ENCODE data around the gene GALP. TPM values are rescaled to one million over a fixed set of nuclear protein-coding genes. Genes with fewer than 3 reads are reported as not detected.

GALP gene
- total RNA-seq, 2 experiments from 2014 or later: not detected

- DNase-seq: no peak
- peaks cover 14% of the 10 kb centered on the region for H3K4me1 Mint-ChIP-seq
- H3K27ac Mint-ChIP-seq: peak overlapping the region; percentile 62
- POLR2A ChIA-PET: no interaction called here
- H3K9me3 Mint-ChIP-seq: peaks cover 3% of the 10 kb centered on the region
- H3K4me3 Mint-ChIP-seq: no peak overlapping the region
- ATAC-seq (ENCODE audit: low read depth): no peak
- no peaks in the 10 kb centered on the region for H3K27me3 Mint-ChIP-seq
- H3K36me3 Mint-ChIP-seq: peaks cover 19% of the 10 kb centered on the region
Observed at GRCh38 chr19:56153507-56153906, 22.3 kb upstream of the GALP start.

GRCh38 chr19:56155124-56155687 is 20.6 kb upstream of the GALP start:
- H3K27me3 Mint-ChIP-seq: no peaks in the 10 kb centered on the region
- H3K27ac Mint-ChIP-seq: no peak overlapping the region
- no peak for ATAC-seq (ENCODE audit: low read depth)
- no peak overlapping the region for H3K4me3 Mint-ChIP-seq
- H3K36me3 Mint-ChIP-seq: peaks cover 16% of the 10 kb centered on the region
- H3K9me3 Mint-ChIP-seq: peaks cover 2% of the 10 kb centered on the region
- POLR2A ChIA-PET: no interaction called here
- DNase-seq: no peak
- H3K4me1 Mint-ChIP-seq: peaks cover 14% of the 10 kb centered on the region

- no peak overlapping the region for H3K4me3 Mint-ChIP-seq
- H3K4me1 Mint-ChIP-seq: peaks cover 14% of the 10 kb centered on the region
- ATAC-seq (ENCODE audit: low read depth) (no peak), DNase-seq (no peak)
- POLR2A ChIA-PET: interaction anchor here (1.5 kb wide), 1 partner anchor 36 kb away, joined by 4 read pairs; the partner anchor contains the start of gene ZNF787
- no peak overlapping the region for H3K27ac Mint-ChIP-seq
- H3K27me3 Mint-ChIP-seq: no peaks in the 10 kb centered on the region
- H3K9me3 Mint-ChIP-seq: peaks cover 2% of the 10 kb centered on the region
- H3K36me3 Mint-ChIP-seq: peaks cover 14% of the 10 kb centered on the region
Observed at GRCh38 chr19:56156768-56157167, 19.0 kb upstream of the GALP start.

GRCh38 chr19:56158170-56158757 is 17.5 kb upstream of the GALP start:
- ATAC-seq (ENCODE audit: low read depth) (no peak), DNase-seq (no peak)
- Mint-ChIP-seq H3K4me3 (no peak overlapping the region), H3K36me3 (peaks cover 17% of the 10 kb centered on the region), H3K9me3 (peaks cover 2% of the 10 kb centered on the region), H3K27me3 (no peaks in the 10 kb centered on the region), H3K4me1 (peaks cover 13% of the 10 kb centered on the region), H3K27ac (no peak overlapping the region)
- POLR2A ChIA-PET: interaction anchor here (1.5 kb wide), 1 partner anchor 37 kb away, joined by 4 read pairs; the partner anchor contains the start of gene ZNF787

GRCh38 chr19:56159009-56159559 is 16.7 kb upstream of the GALP start:
- no peak overlapping the region for H3K27ac Mint-ChIP-seq
- DNase-seq: no peak
- H3K36me3 Mint-ChIP-seq: peaks cover 13% of the 10 kb centered on the region

GRCh38 chr19:56159622-56160271 is 16.1 kb upstream of the GALP start:
- Mint-ChIP-seq H3K9me3 (peaks cover 2% of the 10 kb centered on the region), H3K4me1 (peaks cover 11% of the 10 kb centered on the region), H3K27ac (no peak overlapping the region), H3K4me3 (no peak overlapping the region), H3K36me3 (peaks cover 13% of the 10 kb centered on the region), H3K27me3 (no peaks in the 10 kb centered on the region)
- ATAC-seq (ENCODE audit: low read depth) (no peak), DNase-seq (no peak)
- POLR2A ChIA-PET: interaction anchor here (0.6 kb wide), 1 partner anchor 89 kb away, joined by 4 read pairs; no protein-coding TSS in a partner anchor

More at GRCh38 chr19:56159009-56159559, 16.7 kb upstream of the GALP start:
- peaks cover 9% of the 10 kb centered on the region for H3K4me1 Mint-ChIP-seq
- POLR2A ChIA-PET: no interaction called here
- peaks cover 2% of the 10 kb centered on the region for H3K9me3 Mint-ChIP-seq
- no peaks in the 10 kb centered on the region for H3K27me3 Mint-ChIP-seq
- no peak for ATAC-seq (ENCODE audit: low read depth)
- H3K4me3 Mint-ChIP-seq: no peak overlapping the region

GRCh38 chr19:56161534-56161933 is 14.3 kb upstream of the GALP start:
- ATAC-seq (ENCODE audit: low read depth) (no peak), DNase-seq (no peak)
- peaks cover 13% of the 10 kb centered on the region for H3K36me3 Mint-ChIP-seq
- peaks cover 11% of the 10 kb centered on the region for H3K4me1 Mint-ChIP-seq
- no peak overlapping the region for H3K4me3 Mint-ChIP-seq
- H3K27ac Mint-ChIP-seq: no peak overlapping the region
- H3K27me3 Mint-ChIP-seq: no peaks in the 10 kb centered on the region
- peaks cover 2% of the 10 kb centered on the region for H3K9me3 Mint-ChIP-seq
- POLR2A ChIA-PET: no interaction called here

GRCh38 chr19:56162258-56162657 is 13.6 kb upstream of the GALP start:
- DNase-seq (no peak), ATAC-seq (ENCODE audit: low read depth) (peak; percentile 52)
- H3K4me1 Mint-ChIP-seq: peaks cover 11% of the 10 kb centered on the region
- POLR2A ChIA-PET: no interaction called here
- peaks cover 2% of the 10 kb centered on the region for H3K9me3 Mint-ChIP-seq
- H3K4me3 Mint-ChIP-seq: no peak overlapping the region
- no peaks in the 10 kb centered on the region for H3K27me3 Mint-ChIP-seq
- H3K27ac Mint-ChIP-seq: no peak overlapping the region
- peaks cover 13% of the 10 kb centered on the region for H3K36me3 Mint-ChIP-seq

- POLR2A ChIA-PET: no interaction called here
- Mint-ChIP-seq H3K4me3 (no peak overlapping the region), H3K27me3 (no peaks in the 10 kb centered on the region), H3K36me3 (peaks cover 13% of the 10 kb centered on the region), H3K4me1 (peaks cover 11% of the 10 kb centered on the region), H3K27ac (no peak overlapping the region), H3K9me3 (peaks cover 2% of the 10 kb centered on the region)
- no peak for ATAC-seq (ENCODE audit: low read depth)
- DNase-seq: no peak
Observed at GRCh38 chr19:56163097-56163496, 12.7 kb upstream of the GALP start.

- Mint-ChIP-seq H3K4me3 (no peak overlapping the region), H3K27me3 (peaks cover 2% of the 10 kb centered on the region), H3K27ac (no peak overlapping the region), H3K36me3 (peaks cover 1% of the 10 kb centered on the region), H3K4me1 (peaks cover 12% of the 10 kb centered on the region), H3K9me3 (no peaks in the 10 kb centered on the region)
- no peak for ATAC-seq (ENCODE audit: low read depth)
- POLR2A ChIA-PET: no interaction called here
- no peak for DNase-seq
Observed at GRCh38 chr19:56167064-56167578, 8.7 kb upstream of the GALP start.

- H3K9me3 Mint-ChIP-seq: no peaks in the 10 kb centered on the region
- H3K27ac Mint-ChIP-seq: no peak overlapping the region
Observed at GRCh38 chr19:56170261-56170660, 5.5 kb upstream of the GALP start.

GRCh38 chr19:56174086-56174485 is 1.7 kb upstream of the GALP start:
- Mint-ChIP-seq H3K36me3 (no peaks in the 10 kb centered on the region), H3K4me3 (no peak overlapping the region), H3K4me1 (peaks cover 3% of the 10 kb centered on the region), H3K9me3 (no peaks in the 10 kb centered on the region), H3K27ac (no peak overlapping the region), H3K27me3 (peaks cover 2% of the 10 kb centered on the region)
- DNase-seq (no peak), ATAC-seq (ENCODE audit: low read depth) (no peak)
- POLR2A ChIA-PET: no interaction called here

More at GRCh38 chr19:56170261-56170660, 5.5 kb upstream of the GALP start:
- ATAC-seq (ENCODE audit: low read depth) (no peak), DNase-seq (no peak)
- POLR2A ChIA-PET: interaction anchor here (0.7 kb wide), 1 partner anchor 37 kb away, joined by 4 read pairs; no protein-coding TSS in a partner anchor
- no peak overlapping the region for H3K4me3 Mint-ChIP-seq
- H3K4me1 Mint-ChIP-seq: peaks cover 3% of the 10 kb centered on the region
- no peaks in the 10 kb centered on the region for H3K36me3 Mint-ChIP-seq
- peaks cover 2% of the 10 kb centered on the region for H3K27me3 Mint-ChIP-seq

- Mint-ChIP-seq H3K27ac (no peak overlapping the region), H3K4me1 (peaks cover 3% of the 10 kb centered on the region), H3K9me3 (no peaks in the 10 kb centered on the region), H3K27me3 (peaks cover 2% of the 10 kb centered on the region), H3K4me3 (no peak overlapping the region), H3K36me3 (no peaks in the 10 kb centered on the region)
- ATAC-seq (ENCODE audit: low read depth) (no peak), DNase-seq (no peak)
- POLR2A ChIA-PET: no interaction called here
Observed at GRCh38 chr19:56174550-56174949, 1.3 kb upstream of the GALP start.
